Measurements from ENCODE around the gene SH2D6. TPM values are rescaled to one million over a fixed set of nuclear protein-coding genes. Genes with fewer than 3 reads are reported as not detected.

Gene SH2D6
- total and polyA plus RNA-seq, 2 donors (not counting 1 experiment from before 2014, with no cell fraction given): 0.27 to 1.6 TPM

GRCh38 chr2:85455552-85456090 is 37.1 kb downstream of the SH2D6 start:
- DNase-seq: no peak
- no peak overlapping the region for H2AFZ ChIP-seq (ENCODE audit: insufficient read depth, low read depth, low read length, poor library complexity, severe bottlenecking)
- H4K20me1 ChIP-seq (ENCODE audit: control insufficient read depth, insufficient read depth, low read length, poor library complexity, severe bottlenecking): no peaks in the 10 kb centered on the region
- no peak for ATAC-seq (ENCODE audit: low read depth)
- no peaks in the 10 kb centered on the region for H3K36me3 ChIP-seq (replicated peaks in 1 of 2; ENCODE audit: control extremely low read depth in 1 of 2, control insufficient read depth in 1 of 2, extremely low read depth in 1 of 2, insufficient read depth in 2 of 2, low read length in 1 of 2)
- no peaks in the 10 kb centered on the region for H3K4me1 Mint-ChIP-seq
- no peaks in the 10 kb centered on the region for H3K79me2 ChIP-seq (ENCODE audit: control insufficient read depth, insufficient read depth, low read length)
- no peak overlapping the region for H3K27ac Mint-ChIP-seq
- intact Hi-C loops (cut with micrococcal nuclease): no loop called here
- H3K4me1 ChIP-seq (ENCODE audit: control insufficient read depth in 2 of 2, insufficient read depth in 2 of 2, low read length in 2 of 2): no peaks in the 10 kb centered on the region
- CTCF ChIA-PET: no interaction called here
- no CpG with 5 or more reads among the region's 1 CpG for WGBS (ENCODE audit: insufficient coverage)
- no peak overlapping the region for H3K4me3 ChIP-seq (ENCODE audit: control extremely low read depth in 1 of 5, extremely low read depth in 1 of 5, insufficient read depth in 1 of 5, low read depth in 2 of 5, low read length in 4 of 5)
- H3K27me3 ChIP-seq (replicated peaks in 1 of 4; ENCODE audit: control extremely low read depth in 1 of 4, control insufficient read depth in 3 of 4, insufficient read depth in 4 of 4, low read length in 3 of 4): no peaks in the 10 kb centered on the region
- POLR2A ChIA-PET: no interaction called here
- no peak overlapping the region for H3K27ac ChIP-seq (ENCODE audit: low read length in 2 of 2)
- TF ChIP-seq, protein P1, sequence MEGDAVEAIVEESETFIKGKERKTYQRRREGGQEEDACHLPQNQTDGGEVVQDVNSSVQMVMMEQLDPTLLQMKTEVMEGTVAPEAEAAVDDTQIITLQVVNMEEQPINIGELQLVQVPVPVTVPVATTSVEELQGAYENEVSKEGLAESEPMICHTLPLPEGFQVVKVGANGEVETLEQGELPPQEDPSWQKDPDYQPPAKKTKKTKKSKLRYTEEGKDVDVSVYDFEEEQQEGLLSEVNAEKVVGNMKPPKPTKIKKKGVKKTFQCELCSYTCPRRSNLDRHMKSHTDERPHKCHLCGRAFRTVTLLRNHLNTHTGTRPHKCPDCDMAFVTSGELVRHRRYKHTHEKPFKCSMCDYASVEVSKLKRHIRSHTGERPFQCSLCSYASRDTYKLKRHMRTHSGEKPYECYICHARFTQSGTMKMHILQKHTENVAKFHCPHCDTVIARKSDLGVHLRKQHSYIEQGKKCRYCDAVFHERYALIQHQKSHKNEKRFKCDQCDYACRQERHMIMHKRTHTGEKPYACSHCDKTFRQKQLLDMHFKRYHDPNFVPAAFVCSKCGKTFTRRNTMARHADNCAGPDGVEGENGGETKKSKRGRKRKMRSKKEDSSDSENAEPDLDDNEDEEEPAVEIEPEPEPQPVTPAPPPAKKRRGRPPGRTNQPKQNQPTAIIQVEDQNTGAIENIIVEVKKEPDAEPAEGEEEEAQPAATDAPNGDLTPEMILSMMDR (IDR thresholded peaks at IDR 0.05): no peak
- TF ChIP-seq EZH2 (IDR thresholded peaks at IDR 0.05; ENCODE audit: borderline replicate concordance, insufficient read depth, low read depth, low read length, poor library complexity, severe bottlenecking): no peak
- no peak overlapping the region for H3K9ac ChIP-seq (ENCODE audit: low read length)
- H3K27me3 Mint-ChIP-seq: no peaks in the 10 kb centered on the region
- H3K9me3 Mint-ChIP-seq (ENCODE audit: insufficient read depth): no peaks in the 10 kb centered on the region
- H3K9me3 ChIP-seq (ENCODE audit: control extremely low read depth in 1 of 3, control insufficient read depth in 2 of 3, insufficient read depth in 1 of 3, low read length in 2 of 3): no peaks in the 10 kb centered on the region
- no peak overlapping the region for H3K4me2 ChIP-seq (replicated peaks; ENCODE audit: low read depth, low read length, poor library complexity, severe bottlenecking)
- H3K4me3 Mint-ChIP-seq: no peak overlapping the region

DNA sequence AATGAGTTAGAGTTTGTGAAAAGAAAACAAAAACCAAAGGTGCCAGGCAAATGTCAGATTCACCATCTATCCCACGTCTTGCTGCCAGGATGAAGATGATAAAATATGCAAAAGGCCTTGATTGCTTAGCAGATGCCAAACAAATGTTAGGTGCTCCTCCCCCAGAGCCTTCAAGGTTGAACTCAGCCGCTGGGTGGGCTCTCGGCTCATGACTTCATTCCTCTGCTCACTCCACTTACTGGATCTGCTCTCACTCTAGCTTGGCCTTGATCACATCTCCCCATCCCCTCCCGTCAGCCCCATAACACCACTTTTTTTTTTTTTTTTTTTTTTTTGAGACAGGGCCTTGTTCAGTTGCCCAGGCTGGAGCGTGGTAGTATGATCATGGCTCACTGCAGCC is 38.5 kb downstream of the SH2D6 start:
- Histone ChIP-seq H4K20me1 (ENCODE audit: control insufficient read depth, insufficient read depth, low read length, poor library complexity, severe bottlenecking) (no peaks in the 10 kb centered on the region), H3K36me3 (replicated peaks in 1 of 2; ENCODE audit: control extremely low read depth in 1 of 2, control insufficient read depth in 1 of 2, extremely low read depth in 1 of 2, insufficient read depth in 2 of 2, low read length in 1 of 2) (no peaks in the 10 kb centered on the region), H2AFZ (ENCODE audit: insufficient read depth, low read depth, low read length, poor library complexity, severe bottlenecking) (no peak overlapping the region), H3K9me3 (ENCODE audit: control extremely low read depth in 1 of 3, control insufficient read depth in 2 of 3, insufficient read depth in 1 of 3, low read length in 2 of 3) (no peaks in the 10 kb centered on the region), H3K9ac (ENCODE audit: low read length) (no peak overlapping the region), H3K4me3 (ENCODE audit: control extremely low read depth in 1 of 5, extremely low read depth in 1 of 5, insufficient read depth in 1 of 5, low read depth in 2 of 5, low read length in 4 of 5) (no peak overlapping the region), H3K79me2 (ENCODE audit: control insufficient read depth, insufficient read depth, low read length) (no peaks in the 10 kb centered on the region), H3K27me3 (replicated peaks in 1 of 4; ENCODE audit: control extremely low read depth in 1 of 4, control insufficient read depth in 3 of 4, insufficient read depth in 4 of 4, low read length in 3 of 4) (no peaks in the 10 kb centered on the region), H3K4me2 (replicated peaks; ENCODE audit: low read depth, low read length, poor library complexity, severe bottlenecking) (no peak overlapping the region), H3K27ac (ENCODE audit: low read length in 2 of 2) (no peak overlapping the region), H3K4me1 (ENCODE audit: control insufficient read depth in 2 of 2, insufficient read depth in 2 of 2, low read length in 2 of 2) (no peaks in the 10 kb centered on the region)
- ChIA-PET POLR2A (no interaction called here), CTCF (no interaction called here)
- intact Hi-C loops (cut with micrococcal nuclease): no loop called here
- Mint-ChIP-seq H3K4me3 (no peak overlapping the region), H3K4me1 (no peaks in the 10 kb centered on the region), H3K27ac (no peak overlapping the region), H3K27me3 (no peaks in the 10 kb centered on the region), H3K9me3 (ENCODE audit: insufficient read depth) (no peaks in the 10 kb centered on the region)
- TF ChIP-seq EZH2 (IDR thresholded peaks at IDR 0.05; ENCODE audit: borderline replicate concordance, insufficient read depth, low read depth, low read length, poor library complexity, severe bottlenecking): no peak
- TF ChIP-seq, protein P1 (IDR thresholded peaks at IDR 0.05): no peak
- DNase-seq (no peak), ATAC-seq (ENCODE audit: low read depth) (no peak)
- 93% methylated on average over 3 of the region's 5 CpGs for WGBS (ENCODE audit: insufficient coverage)

Data from B cell (primary cell).